Lung (tissue), 12 donors: ENCODE data around the gene GALNT9. TPM values are rescaled to one million over a fixed set of nuclear protein-coding genes. Genes with fewer than 3 reads are reported as not detected.
A peak's percentile ranks its signal among the peaks of the same experiment; 100 is the strongest.

Source experiments
- ATAC-seq: fragments of 200-7000 bp; cut with Tn5 transposase; one replicate; pipeline ENCODE4 v1.9.1; 2020; ENCODE audit warnings: moderate number of reproducible peaks; ENCODE audit not compliant: insufficient read depth, low FRiP score
- DNase-seq, 3 donors: peaks; one replicate each; pipeline ENCODE4 v3.0.0-alpha.2; 2013 to 2017
- H3K27ac ChIP-seq, 2 donors: one replicate each; pipeline ENCODE4 v1.5.1; 2013; ENCODE audit warnings: mild to moderate bottlenecking in 2 of 2, moderate library complexity in 2 of 2, control low read depth in 1 of 2, inconsistent platforms in 1 of 2, low read depth in 1 of 2, low read length in 1 of 2
- H3K27me3 ChIP-seq, 3 donors: one replicate each; pipeline ENCODE4 v1.5.1; 2013; ENCODE audit warnings: low read length in 2 of 3; ENCODE audit not compliant: control insufficient read depth in 3 of 3, insufficient read depth in 3 of 3
- H3K36me3 ChIP-seq, 4 donors: one replicate each; pipeline ENCODE4 v1.5.1; 2013; ENCODE audit warnings: low read length in 4 of 4, mild to moderate bottlenecking in 1 of 4, moderate library complexity in 1 of 4; ENCODE audit not compliant: control insufficient read depth in 4 of 4, insufficient read depth in 4 of 4
- H3K4me1 ChIP-seq, 5 donors: one replicate each; pipeline ENCODE4 v1.5.1; 2013; ENCODE audit warnings: low read length in 5 of 5, mild to moderate bottlenecking in 2 of 5, moderate library complexity in 1 of 5; ENCODE audit not compliant: control insufficient read depth in 5 of 5, insufficient read depth in 5 of 5
- H3K4me3 ChIP-seq: one replicate; pipeline ENCODE4 v1.5.1; 2013; ENCODE audit warnings: mild to moderate bottlenecking, control low read depth, moderate library complexity
- H3K9ac ChIP-seq, 2 donors: one replicate each; pipeline ENCODE4 v1.5.1; 2013; ENCODE audit warnings: low read length in 2 of 2, control low read depth in 1 of 2; ENCODE audit not compliant: insufficient read depth in 1 of 2
- H3K9me3 ChIP-seq, 4 donors: one replicate each; pipeline ENCODE4 v1.5.1; 2013; ENCODE audit warnings: low read length in 3 of 4, mild to moderate bottlenecking in 1 of 4, moderate library complexity in 1 of 4; ENCODE audit not compliant: control insufficient read depth in 4 of 4, insufficient read depth in 3 of 4
- WGBS, 2 donors: extraction: QIAGEN DNeasy Blood & Tissue Kit; methylation state at CpG; one replicate each; pipeline ENCODE4 v1.1.7; 2013; 5-methylcytosine and 5-hydroxymethylcytosine counted together
- polyA plus RNA-seq, 2 donors: library from polyadenylated mRNA; stranded (reverse); fragments of 200-250 nt; gene quantifications; one replicate each; pipeline ENCODE4 v1.2.1, GENCODE V29; 2013
- total RNA-seq, 2 donors: library from RNA; depleted of rRNA in 1 of 2; stranded (reverse); fragments of >200 nt in 1 of 2; gene quantifications; one replicate each; pipeline ENCODE4 v1.2.1, GENCODE V29; 2014 to 2021
- TF ChIP-seq, protein P1 (sequence below): IDR thresholded peaks from 2 replicates; pipeline ENCODE4 v1.5.1; 2012; ENCODE audit warnings: mild to moderate bottlenecking; ENCODE audit errors: control extremely low read depth, extremely low read depth
- donor health status: control.
- donor health status: control.
- donor health status: Bipolar disorder and iron deficiency.
- donor health status: healthy.
- donor health status: DM: yes; HTN: yes; CAD: no.

Gene GALNT9
- total and polyA plus RNA-seq, 4 donors, result 0.13 to 1.7 (median 0.79) TPM

DNA sequence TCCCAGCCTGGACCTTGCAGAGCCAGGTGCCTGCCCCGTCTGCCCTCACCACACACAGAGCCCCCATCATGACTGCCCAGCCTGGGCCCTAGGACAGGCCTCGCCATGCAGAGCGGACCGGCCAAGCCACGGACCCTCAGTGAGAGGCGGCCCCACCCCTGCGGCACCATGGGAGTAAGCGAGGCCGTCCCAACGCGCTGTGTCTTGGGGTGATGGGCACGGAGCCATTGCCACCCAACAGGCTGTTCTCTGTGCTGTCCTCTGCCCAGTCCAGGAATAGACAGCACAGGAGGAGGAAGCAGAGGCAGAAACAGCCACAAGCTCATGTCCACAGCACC is 39.2 kb downstream of the GALNT9 start:
- no peak overlapping the region for H3K27ac ChIP-seq
- no peak overlapping the region for H3K4me3 ChIP-seq
- TF ChIP-seq, protein P1, sequence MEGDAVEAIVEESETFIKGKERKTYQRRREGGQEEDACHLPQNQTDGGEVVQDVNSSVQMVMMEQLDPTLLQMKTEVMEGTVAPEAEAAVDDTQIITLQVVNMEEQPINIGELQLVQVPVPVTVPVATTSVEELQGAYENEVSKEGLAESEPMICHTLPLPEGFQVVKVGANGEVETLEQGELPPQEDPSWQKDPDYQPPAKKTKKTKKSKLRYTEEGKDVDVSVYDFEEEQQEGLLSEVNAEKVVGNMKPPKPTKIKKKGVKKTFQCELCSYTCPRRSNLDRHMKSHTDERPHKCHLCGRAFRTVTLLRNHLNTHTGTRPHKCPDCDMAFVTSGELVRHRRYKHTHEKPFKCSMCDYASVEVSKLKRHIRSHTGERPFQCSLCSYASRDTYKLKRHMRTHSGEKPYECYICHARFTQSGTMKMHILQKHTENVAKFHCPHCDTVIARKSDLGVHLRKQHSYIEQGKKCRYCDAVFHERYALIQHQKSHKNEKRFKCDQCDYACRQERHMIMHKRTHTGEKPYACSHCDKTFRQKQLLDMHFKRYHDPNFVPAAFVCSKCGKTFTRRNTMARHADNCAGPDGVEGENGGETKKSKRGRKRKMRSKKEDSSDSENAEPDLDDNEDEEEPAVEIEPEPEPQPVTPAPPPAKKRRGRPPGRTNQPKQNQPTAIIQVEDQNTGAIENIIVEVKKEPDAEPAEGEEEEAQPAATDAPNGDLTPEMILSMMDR, result no peak
- peaks cover 0 to 3% (median 3%) of the 10 kb centered on the region in 3 donors for H3K27me3 ChIP-seq
- no peaks in the 10 kb centered on the region for H3K36me3 ChIP-seq
- 92 to 100% methylated on average over 12 of the region's 12 CpGs for WGBS, 2 donors
- peaks cover 0 to 2% (median 0%) of the 10 kb centered on the region in 4 donors for H3K9me3 ChIP-seq
- H3K9ac ChIP-seq, result no peak overlapping the region
- no peak for ATAC-seq
- H3K4me1 ChIP-seq, result peaks cover 0 to 19% (median 5%) of the 10 kb centered on the region in 5 donors
- DNase-seq, result no peak

DNA sequence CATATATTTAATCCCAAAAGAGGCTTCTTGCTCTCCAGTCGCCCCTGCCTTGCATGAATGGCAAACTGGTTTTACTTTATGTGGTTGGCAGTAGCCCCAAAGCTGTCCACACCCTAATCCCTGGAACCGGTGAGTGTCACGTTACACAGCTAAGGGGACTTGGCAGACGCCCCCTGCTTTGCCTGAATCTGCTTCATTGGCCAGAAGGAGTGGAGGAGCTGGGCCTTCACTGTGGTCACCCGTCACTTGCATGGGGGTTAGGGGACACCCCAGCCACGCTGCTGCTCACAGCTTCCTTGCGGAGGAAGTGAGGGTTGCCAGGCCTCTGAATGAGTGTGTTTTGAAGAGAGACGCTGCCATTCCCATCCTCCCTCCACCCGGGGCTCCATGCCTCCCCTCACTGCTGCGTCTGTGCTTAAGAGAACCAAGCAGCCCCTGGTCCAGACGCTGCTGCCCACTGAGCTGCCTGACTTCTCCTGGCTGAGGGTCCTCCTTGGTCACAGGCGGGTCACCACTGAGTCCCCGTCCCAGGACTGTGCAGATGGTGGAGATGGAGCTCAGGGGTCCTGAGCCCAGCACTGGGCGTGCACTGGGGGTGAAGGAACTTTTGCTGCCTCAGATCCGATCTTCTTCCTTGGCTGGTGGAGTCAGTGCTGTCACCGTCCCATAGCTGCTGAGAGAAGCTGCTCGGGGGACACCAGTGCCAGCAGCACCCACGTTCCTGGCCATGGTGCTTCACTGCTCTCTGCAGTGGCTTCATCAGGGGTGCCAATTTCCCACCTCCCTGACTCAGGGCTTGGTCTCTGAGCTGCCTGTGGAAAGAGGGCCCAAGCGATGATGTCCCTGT is 39.8 kb downstream of the GALNT9 start:
- peaks cover 0 to 2% (median 0%) of the 10 kb centered on the region in 4 donors for H3K9me3 ChIP-seq
- peaks cover 0 to 3% (median 0%) of the 10 kb centered on the region in 3 donors for H3K27me3 ChIP-seq
- 52 to 60% methylated on average over 19 of the region's 19 CpGs for WGBS, 2 donors
- ATAC-seq, result no peak
- no peak overlapping the region for H3K9ac ChIP-seq
- H3K4me3 ChIP-seq, result no peak overlapping the region
- TF ChIP-seq, protein P1, result no peak
- peak; percentile 40 to 61 (median 50) for DNase-seq
- peaks cover 0 to 21% (median 5%) of the 10 kb centered on the region in 5 donors for H3K4me1 ChIP-seq
- H3K36me3 ChIP-seq, result no peaks in the 10 kb centered on the region
- H3K27ac ChIP-seq, result no peak overlapping the region

DNA sequence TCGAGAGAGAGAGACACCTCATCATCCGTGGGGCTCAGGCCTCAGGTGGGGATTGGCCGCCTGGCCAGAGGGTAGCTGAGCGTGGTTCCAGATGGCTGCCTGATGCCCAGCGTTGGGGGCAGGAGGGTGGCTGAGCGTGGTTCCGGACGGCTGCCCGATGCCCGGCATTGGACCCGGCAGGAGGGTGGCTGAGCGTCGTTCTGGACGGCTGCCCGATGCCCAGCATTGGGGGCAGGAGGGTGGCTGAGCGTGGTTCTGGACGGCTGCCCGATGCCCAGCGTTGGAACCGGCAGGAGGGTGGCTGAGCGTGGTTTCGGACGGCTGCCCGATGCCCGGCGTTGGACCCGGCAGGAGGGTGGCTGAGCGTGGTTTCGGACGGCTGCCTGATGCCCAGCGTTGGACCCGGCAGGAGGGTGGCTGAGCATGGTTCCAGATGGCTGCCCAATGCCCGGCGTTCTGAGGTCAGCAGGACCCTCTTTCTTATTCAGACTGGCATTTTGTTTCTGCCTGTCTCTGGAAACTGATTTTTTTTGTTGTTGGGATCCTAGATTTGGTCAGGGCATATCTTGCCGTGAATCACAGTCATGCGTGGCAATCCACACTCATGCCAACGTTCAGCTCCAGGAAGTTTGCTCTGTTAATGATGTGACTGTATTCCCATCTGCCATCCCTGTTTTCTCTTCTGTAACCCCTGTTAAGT is 40.7 kb downstream of the GALNT9 start:
- Histone ChIP-seq H3K9ac (no peak overlapping the region), H3K4me1 (peaks cover 0 to 27% (median 5%) of the 10 kb centered on the region in 5 donors), H3K27ac (no peak overlapping the region), H3K27me3 (peaks cover 0 to 7% (median 0%) of the 10 kb centered on the region in 3 donors), H3K9me3 (peaks cover 0 to 5% (median 0%) of the 10 kb centered on the region in 4 donors), H3K4me3 (no peak overlapping the region), H3K36me3 (no peaks in the 10 kb centered on the region)
- TF ChIP-seq, protein P1, result no peak
- DNase-seq (no peak), ATAC-seq (no peak)
- WGBS, 2 donors, result 90 to 92% methylated on average over 37 of the region's 37 CpGs
